ENCODE data around the gene TMC3. TPM values are rescaled to one million over a fixed set of nuclear protein-coding genes. Genes with fewer than 3 reads are reported as not detected.
"Not testable (repeated sequence)": the region's sequence is repeated elsewhere in the genome, so short reads cannot be mapped to it uniquely, and the experiment has no call there.

TMC3 gene
- total RNA-seq, 1 donor, result not detected

- Histone ChIP-seq H3K27me3 (ENCODE audit: insufficient read depth, low read length) (no peaks in the 10 kb centered on the region), H3K9me3 (ENCODE audit: low read depth, low read length) (no peaks in the 10 kb centered on the region), H3K4me1 (ENCODE audit: insufficient read depth, low read length) (peaks cover 10% of the 10 kb centered on the region)
These were observed 32.7 kb downstream of the TMC3 start for GRCh38 chr15:81341351-81341750.

DNA sequence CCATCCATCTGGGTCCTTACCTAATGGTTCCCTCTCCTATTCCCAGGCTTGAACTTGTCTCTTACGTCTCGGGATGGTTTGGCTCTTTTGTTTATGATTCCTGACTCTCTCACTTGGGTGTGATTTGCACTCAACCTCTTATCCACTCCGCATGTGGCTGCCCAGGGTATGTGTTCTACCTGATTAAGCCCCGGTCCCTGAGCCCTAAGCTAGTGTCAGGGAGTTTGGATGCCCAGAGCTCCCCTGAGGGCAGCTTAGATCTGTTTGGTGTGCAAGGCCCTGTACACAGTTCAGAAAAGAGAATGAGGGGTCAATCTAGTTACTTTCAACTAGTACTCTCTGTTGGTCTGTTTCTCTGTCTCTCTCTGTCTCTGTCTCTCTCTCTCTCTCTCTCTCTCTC is 34.2 kb downstream of the TMC3 start:
- H3K4me3 ChIP-seq (ENCODE audit: low read length), result no peak overlapping the region
- H3K4me1 ChIP-seq (ENCODE audit: insufficient read depth, low read length), result peaks cover 10% of the 10 kb centered on the region
- no peaks in the 10 kb centered on the region for H3K9me3 ChIP-seq (ENCODE audit: low read depth, low read length)
- H3K27me3 ChIP-seq (ENCODE audit: insufficient read depth, low read length), result no peaks in the 10 kb centered on the region

More at GRCh38 chr15:81341351-81341750, 32.7 kb downstream of the TMC3 start:
- H3K4me3 ChIP-seq (ENCODE audit: low read length), result no peak overlapping the region

DNA sequence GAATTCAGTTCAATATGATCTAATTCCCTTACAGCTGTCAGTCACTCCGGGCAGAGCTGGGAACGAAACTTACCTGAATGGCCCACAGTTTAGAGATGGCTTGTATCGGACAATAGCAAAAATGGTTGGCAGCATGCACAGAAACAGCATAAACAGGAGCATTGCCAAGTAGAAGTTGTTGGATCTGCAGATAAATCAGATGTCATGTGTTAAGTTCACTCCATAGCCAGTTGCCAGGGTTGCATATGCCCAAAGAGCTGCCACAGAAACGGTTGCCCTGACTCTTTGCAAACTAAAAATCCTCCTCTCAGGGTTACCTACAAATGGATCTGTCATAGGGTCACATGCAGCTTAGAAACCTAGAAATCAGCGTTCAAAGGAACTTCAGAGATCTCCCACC is 34.7 kb downstream of the TMC3 start:
- Histone ChIP-seq H3K4me3 (ENCODE audit: low read length) (no peak overlapping the region), H3K27me3 (ENCODE audit: insufficient read depth, low read length) (no peaks in the 10 kb centered on the region), H3K4me1 (ENCODE audit: insufficient read depth, low read length) (peaks cover 10% of the 10 kb centered on the region), H3K9me3 (ENCODE audit: low read depth, low read length) (no peaks in the 10 kb centered on the region)

DNA sequence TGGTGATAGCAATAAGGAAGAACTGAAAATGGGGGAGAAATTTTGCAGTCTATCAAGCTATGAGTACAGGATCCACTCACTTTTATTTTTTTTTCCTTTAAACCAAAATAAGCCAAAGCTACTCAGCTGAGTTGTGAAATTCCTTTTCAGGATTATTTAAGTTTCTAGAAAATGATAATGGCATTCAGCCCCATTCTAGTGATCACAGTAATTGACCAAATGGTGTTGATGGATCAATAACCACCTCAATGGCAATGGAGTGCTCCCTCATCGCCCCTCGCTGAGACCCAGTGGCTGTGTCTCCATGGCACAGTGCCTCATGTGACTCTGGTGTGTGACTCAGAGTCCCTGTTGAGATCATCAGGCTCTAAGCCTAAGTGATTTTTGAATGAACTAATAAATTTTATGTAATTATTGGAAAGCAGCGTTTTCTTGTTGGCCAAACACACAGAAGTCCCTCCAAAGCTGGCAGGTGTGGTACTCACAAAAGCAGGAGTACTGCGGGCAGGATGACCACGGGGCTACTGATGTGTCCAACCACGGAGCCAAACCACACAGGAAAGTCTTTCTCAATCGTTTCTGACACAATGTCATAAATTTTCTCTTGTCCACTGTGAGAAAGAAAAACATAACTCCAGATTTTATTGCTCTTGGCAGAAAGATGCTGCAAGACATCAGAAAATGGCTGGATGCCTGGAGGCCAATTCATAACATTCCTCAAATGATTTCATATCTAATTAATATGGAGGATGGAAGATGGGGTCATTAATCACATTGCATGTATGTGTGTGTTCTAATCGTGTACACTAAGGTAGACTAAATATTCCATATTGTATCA is 35.6 kb downstream of the TMC3 start:
- Histone ChIP-seq H3K4me1 (ENCODE audit: insufficient read depth, low read length) (peaks cover 10% of the 10 kb centered on the region), H3K27me3 (ENCODE audit: insufficient read depth, low read length) (no peaks in the 10 kb centered on the region), H3K9me3 (ENCODE audit: low read depth, low read length) (no peaks in the 10 kb centered on the region), H3K4me3 (ENCODE audit: low read length) (no peak overlapping the region)

- Histone ChIP-seq H3K4me1 (ENCODE audit: insufficient read depth, low read length) (peaks cover 10% of the 10 kb centered on the region), H3K9me3 (ENCODE audit: low read depth, low read length) (no peaks in the 10 kb centered on the region), H3K4me3 (ENCODE audit: low read length) (no peak overlapping the region), H3K27me3 (ENCODE audit: insufficient read depth, low read length) (no peaks in the 10 kb centered on the region)
These were observed 36.3 kb downstream of the TMC3 start for GRCh38 chr15:81337713-81338157.

- Histone ChIP-seq H3K4me3 (ENCODE audit: low read length) (no peak overlapping the region), H3K27me3 (ENCODE audit: insufficient read depth, low read length) (no peaks in the 10 kb centered on the region), H3K9me3 (ENCODE audit: low read depth, low read length) (no peaks in the 10 kb centered on the region), H3K4me1 (ENCODE audit: insufficient read depth, low read length) (peaks cover 10% of the 10 kb centered on the region)
These were observed 36.8 kb downstream of the TMC3 start for GRCh38 chr15:81337241-81337640.

DNA sequence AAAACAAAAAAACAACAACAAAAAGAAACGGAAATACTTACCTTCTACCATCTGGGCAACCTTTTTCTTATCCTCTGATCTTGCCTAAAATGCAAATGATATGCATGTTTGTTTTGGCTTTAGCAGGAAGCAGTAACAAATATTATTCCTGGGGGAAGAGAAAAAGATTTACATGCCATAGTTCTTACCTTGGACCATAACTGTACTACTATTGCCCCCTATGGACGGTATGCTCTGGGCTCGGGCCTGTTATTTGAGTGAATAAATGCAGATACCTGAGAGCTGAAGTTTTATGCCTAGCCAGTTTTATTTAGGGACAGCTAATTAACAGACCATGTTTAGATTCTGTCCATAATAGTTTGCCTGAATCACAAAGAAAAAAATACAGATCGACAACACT is 37.4 kb downstream of the TMC3 start:
- Histone ChIP-seq H3K4me1 (ENCODE audit: insufficient read depth, low read length) (peaks cover 10% of the 10 kb centered on the region), H3K4me3 (ENCODE audit: low read length) (no peak overlapping the region), H3K9me3 (ENCODE audit: low read depth, low read length) (no peaks in the 10 kb centered on the region), H3K27me3 (ENCODE audit: insufficient read depth, low read length) (no peaks in the 10 kb centered on the region)

- Histone ChIP-seq H3K9me3 (ENCODE audit: low read depth, low read length) (no peaks in the 10 kb centered on the region), H3K4me3 (ENCODE audit: low read length) (no peak overlapping the region), H3K27me3 (ENCODE audit: insufficient read depth, low read length) (no peaks in the 10 kb centered on the region), H3K4me1 (ENCODE audit: insufficient read depth, low read length) (peaks cover 10% of the 10 kb centered on the region)
These were observed 38.4 kb downstream of the TMC3 start for GRCh38 chr15:81335631-81336030.

DNA sequence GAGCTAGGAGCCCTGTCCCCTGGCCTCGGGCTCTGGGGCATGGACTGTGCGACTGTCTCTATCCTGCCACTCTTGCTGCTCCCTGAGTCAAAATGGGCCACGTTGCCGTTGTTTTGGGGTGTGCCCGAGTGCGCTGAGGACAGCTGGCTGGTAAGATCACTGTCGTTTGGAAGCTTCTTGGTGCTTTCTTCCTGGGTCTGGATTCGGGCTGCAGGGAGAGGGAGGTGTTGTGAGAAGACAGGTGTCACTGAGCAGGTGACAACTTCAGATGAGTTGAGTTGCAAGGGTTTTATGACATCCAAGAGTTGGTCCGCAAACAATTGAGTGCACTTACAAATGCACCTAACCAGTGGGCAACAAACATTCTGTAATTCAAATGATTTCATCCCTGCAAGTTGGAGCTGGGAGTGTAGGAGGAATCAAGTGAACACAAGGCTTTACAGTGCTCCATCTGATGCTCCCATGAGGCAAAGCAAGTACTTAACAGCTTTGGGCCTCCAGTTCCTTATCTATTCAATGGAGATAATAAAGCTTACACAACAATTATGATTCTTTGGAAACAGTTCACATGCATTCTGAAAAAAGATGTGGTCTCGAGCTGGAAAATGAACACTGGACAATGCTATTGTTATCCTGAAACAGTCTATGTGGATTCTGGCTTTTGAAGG is 39.1 kb downstream of the TMC3 start:
- no peak overlapping the region for H3K4me3 ChIP-seq (ENCODE audit: low read length)

DNA sequence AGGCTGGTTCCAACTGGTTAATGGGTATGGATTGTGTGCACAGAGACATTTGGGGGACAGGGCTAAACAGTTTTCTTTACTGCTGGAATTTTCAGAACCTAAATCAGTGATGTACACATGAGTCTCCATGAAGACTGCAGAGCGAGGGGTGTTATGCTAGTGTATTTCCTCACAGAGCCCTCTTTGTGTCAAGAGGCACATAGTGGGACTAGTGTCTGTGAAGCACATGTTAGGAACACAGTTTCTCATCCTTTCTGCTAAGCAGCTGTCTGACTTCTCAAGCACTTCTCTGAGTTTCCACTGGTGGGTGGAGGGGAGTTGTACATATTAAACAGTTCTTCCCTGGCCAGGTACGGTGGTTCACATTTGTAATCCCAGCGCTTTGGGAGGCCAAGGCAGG is 40.6 kb downstream of the TMC3 start:
- Histone ChIP-seq H3K9me3 (ENCODE audit: low read depth, low read length) (no peaks in the 10 kb centered on the region), H3K4me3 (ENCODE audit: low read length) (no peak overlapping the region), H3K27me3 (ENCODE audit: insufficient read depth, low read length) (no peaks in the 10 kb centered on the region), H3K4me1 (ENCODE audit: insufficient read depth, low read length) (peaks cover 5% of the 10 kb centered on the region)

More for the DNA sequence above, 39.1 kb downstream of the TMC3 start:
- Histone ChIP-seq H3K27me3 (ENCODE audit: insufficient read depth, low read length) (no peaks in the 10 kb centered on the region), H3K9me3 (ENCODE audit: low read depth, low read length) (no peaks in the 10 kb centered on the region), H3K4me1 (ENCODE audit: insufficient read depth, low read length) (peaks cover 10% of the 10 kb centered on the region)

GRCh38 chr15:81332326-81332725 is 41.7 kb downstream of the TMC3 start:
- Histone ChIP-seq H3K4me3 (ENCODE audit: low read length) (no peak overlapping the region), H3K9me3 (ENCODE audit: low read depth, low read length) (no peaks in the 10 kb centered on the region), H3K27me3 (ENCODE audit: insufficient read depth, low read length) (no peaks in the 10 kb centered on the region), H3K4me1 (ENCODE audit: insufficient read depth, low read length) (no peaks in the 10 kb centered on the region)

DNA sequence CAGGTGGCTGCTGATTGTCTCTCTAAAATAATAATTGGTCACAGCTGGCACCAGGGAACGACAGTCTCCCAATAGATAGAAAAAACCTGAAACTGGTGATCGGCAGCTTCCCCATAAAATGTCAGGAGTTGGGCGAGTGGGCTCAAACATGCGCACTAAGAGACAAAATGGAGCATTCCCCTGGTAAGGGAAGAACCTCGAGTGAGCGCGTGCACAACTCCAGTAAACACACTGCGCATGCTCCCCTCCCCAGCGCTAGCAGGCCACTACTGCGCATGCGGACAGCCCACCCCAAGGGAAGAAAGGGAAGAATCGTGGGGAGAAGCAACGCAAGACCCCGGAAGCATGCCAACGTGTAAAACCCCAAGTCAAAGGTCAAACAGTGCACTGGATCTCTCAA is 42.4 kb downstream of the TMC3 start:
- no peaks in the 10 kb centered on the region for H3K4me1 ChIP-seq (ENCODE audit: insufficient read depth, low read length)
- no peaks in the 10 kb centered on the region for H3K27me3 ChIP-seq (ENCODE audit: insufficient read depth, low read length)
- H3K4me3 ChIP-seq (ENCODE audit: low read length), result no peak overlapping the region
- H3K9me3 ChIP-seq (ENCODE audit: low read depth, low read length), result no peaks in the 10 kb centered on the region

DNA sequence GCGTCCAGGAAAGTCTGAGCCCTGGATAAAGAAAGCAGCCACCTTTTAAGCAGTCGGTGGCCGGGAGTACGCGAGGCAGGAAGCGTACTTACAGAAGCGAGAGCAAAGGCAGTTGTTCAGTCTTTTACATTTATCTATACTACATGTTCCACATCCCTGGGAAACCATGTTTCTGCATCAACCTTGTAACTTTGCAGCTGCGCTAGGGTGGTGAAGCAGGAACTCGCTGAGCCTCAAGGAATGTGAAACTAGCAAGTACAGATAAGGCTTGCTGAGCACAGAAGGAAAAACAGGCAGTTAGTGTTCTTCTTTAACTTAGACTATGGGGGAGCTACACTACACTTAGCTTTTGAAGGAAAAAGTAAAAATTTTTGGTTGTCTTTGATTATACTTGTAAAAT is 42.9 kb downstream of the TMC3 start:
- H3K4me1 ChIP-seq (ENCODE audit: insufficient read depth, low read length); H3K4me3 ChIP-seq (ENCODE audit: low read length); H3K27me3 ChIP-seq (ENCODE audit: insufficient read depth, low read length); H3K9me3 ChIP-seq (ENCODE audit: low read depth, low read length): not testable (repeated sequence)

- no peaks in the 10 kb centered on the region for H3K4me1 ChIP-seq (ENCODE audit: insufficient read depth, low read length)
These were observed 43.5 kb downstream of the TMC3 start for GRCh38 chr15:81330366-81331090.

DNA sequence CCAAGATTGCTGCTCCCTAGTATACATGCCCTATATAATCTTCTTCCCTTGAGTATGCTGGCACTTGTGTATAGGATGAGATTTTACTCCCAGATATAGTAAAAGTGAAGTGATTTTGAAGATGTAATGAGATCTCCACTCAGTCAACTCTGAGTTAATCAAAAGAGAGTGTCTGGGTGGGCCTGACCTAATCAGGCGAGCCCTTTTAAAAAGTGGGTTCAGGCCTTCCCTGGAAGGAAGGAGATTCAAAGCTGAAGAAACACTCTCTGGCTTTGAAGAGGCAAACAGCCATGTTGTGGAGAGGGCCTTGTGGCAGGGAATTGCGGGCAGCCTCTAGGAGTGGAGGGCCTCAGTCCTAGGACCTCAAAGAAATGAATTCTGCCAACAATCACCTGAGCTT is 44.6 kb downstream of the TMC3 start:
- Histone ChIP-seq H3K9me3 (ENCODE audit: low read depth, low read length) (no peaks in the 10 kb centered on the region), H3K27me3 (ENCODE audit: insufficient read depth, low read length) (no peaks in the 10 kb centered on the region), H3K4me1 (ENCODE audit: insufficient read depth, low read length) (peaks cover 5% of the 10 kb centered on the region), H3K4me3 (ENCODE audit: low read length) (no peak overlapping the region)

More at GRCh38 chr15:81330366-81331090, 43.5 kb downstream of the TMC3 start:
- Histone ChIP-seq H3K9me3 (ENCODE audit: low read depth, low read length) (no peaks in the 10 kb centered on the region), H3K27me3 (ENCODE audit: insufficient read depth, low read length) (no peaks in the 10 kb centered on the region), H3K4me3 (ENCODE audit: low read length) (no peak overlapping the region)

All from mononuclear cell (primary cell).